Fibroblast of peridontal ligament (primary cell): ENCODE data around the gene TEKT2.

Experiments used
- DNase-seq: peaks from one replicate; pipeline ENCODE4 v3.0.0-alpha.2; 2010; ENCODE audit errors: extremely low read depth

TEKT2 gene

DNA sequence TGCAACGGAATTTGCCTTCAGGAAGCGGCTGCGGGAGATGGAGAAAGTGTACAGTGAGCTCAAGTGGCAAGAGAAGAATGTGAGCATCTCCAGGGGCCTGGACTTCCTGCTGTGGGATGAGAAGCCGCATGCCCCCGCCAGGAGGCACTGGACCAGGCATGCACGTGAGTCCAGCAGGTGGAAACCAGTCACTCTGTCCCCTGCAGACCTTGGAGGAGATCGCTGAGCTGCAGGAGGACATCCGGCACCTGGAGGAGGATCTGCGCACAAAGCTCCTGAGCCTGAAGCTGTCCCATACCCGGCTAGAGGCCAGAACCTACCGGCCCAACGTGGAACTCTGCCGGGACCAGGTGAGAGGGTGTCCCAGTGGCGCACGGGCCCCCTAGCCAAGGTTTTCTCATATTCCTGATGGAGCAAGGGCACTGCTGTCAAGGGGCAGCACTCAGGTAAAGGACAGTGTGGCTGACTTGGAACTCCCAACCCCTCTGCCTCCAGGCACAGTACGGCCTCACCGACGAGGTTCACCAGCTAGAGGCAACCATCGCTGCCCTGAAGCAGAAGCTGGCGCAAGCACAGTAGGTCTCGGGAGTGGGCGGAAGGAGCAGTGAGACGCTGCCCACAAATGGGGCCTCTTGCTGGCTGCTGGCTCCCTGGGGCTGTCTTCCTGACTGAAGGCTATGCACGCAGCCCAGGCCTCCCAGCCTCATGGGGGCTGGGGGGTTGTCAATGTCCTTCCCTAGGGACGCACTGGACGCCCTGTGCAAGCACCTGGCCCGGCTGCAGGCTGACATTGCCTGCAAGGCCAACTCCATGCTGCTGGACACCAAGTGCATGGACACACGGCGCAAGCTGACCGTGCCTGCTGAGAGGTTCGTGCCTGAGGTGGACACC lies 3.6 kb downstream of the TEKT2 start:
- no peak for DNase-seq

DNA sequence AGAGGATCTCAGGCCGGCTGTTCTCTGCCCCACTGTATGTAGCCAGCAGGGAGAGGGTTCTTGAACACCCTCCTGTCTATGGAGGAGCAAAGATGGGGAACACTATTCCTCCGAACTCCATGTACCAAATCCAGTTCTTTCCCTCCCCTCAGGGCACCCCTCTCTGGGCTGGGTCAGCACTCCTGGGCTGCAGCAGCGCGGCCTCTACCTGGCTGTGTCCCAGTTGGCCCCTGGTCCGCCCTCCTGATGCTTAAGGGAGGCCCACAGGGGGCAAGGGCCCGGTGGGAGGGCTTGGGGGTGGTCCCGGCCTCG lies 4.3 kb downstream of the TEKT2 start:
- no peak for DNase-seq

DNA sequence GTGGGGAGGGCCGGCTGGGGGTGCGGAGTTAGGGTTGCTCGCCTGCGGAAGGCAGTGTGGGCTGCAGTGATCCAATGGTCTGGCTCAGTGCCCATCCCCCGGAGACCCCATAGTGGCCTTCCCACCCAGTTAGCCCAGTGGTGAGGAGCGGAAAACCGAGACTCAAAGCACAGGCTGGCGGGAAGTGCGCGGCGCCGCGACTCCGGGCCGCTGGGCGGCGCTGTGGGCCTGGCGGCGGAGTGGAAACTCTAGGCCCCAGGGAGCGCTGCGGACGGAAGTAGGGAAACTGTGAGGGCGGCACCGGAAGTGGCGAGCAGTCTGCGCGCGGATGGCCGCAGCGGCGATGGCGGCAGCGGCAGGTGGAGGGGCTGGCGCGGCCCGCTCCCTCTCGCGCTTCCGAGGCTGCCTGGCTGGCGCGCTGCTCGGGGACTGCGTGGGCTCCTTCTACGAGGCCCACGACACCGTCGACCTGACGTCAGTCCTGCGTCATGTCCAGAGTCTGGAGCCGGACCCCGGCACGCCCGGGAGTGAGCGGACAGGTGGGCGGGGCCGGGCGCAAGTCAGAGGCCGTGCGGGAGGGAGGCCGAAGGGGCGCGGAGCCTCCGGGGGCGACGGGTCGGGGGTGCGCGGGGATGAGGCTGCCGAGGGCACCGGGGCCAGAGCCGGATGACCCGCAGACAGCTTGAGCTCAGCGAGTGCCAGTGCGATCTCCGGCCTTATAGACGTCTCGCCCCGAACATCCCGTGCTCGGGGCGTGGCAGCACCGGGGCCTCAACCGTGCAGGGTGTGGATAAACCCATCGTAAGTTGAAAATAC lies 4.9 kb downstream of the TEKT2 start, which contains the start of gene ADPRS:
TSS of gene ADPRS (plus strand) at position 316 of the 816 bp plus-strand sequence. CDS start at position 329, 13 bp downstream.
- DNase-seq, result peak; percentile 85

GRCh38 chr1:36089393-36090121 lies 5.7 kb downstream of the TEKT2 start:
- peak; percentile 54 for DNase-seq

DNA sequence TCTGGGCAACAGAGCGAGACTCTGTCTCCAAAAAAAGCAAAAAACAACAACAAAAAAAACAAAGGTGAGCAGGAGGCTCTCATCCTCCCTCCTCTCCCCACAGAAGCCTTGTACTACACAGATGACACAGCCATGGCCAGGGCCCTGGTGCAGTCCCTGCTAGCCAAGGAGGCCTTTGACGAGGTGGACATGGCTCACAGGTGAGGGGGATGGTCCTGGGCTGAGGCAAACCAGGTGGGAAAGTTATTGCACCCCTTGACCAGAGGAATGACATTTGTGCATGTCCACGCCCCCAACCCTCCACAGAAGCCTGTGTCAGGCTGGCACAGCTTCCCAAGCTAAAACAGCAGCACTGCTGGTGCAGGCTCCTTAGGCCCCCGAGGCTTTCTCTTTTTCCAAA lies 7.2 kb downstream of the TEKT2 start:
- DNase-seq, result no peak

DNA sequence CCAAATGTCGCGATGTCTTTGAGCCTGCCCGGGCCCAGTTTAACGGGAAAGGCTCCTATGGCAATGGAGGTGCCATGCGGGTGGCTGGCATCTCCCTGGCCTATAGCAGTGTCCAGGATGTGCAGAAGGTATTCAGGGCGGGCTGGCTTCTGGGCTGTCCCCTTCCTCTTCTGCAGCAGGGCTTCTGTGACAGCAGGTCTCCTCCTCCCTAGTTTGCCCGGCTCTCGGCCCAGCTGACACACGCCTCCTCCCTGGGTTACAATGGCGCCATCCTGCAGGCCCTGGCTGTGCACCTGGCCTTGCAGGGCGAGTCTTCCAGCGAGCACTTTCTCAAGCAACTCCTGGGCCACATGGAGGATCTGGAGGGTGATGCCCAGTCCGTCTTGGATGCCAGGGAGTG lies 7.8 kb downstream of the TEKT2 start:
- no peak for DNase-seq

GRCh38 chr1:36092166-36092797 lies 8.4 kb downstream of the TEKT2 start:
- DNase-seq, result no peak

- DNase-seq, result no peak
Observed at GRCh38 chr1:36092798-36093185, 8.9 kb downstream of the TEKT2 start.

GRCh38 chr1:36093226-36093625 lies 9.3 kb downstream of the TEKT2 start:
- DNase-seq, result no peak

DNA sequence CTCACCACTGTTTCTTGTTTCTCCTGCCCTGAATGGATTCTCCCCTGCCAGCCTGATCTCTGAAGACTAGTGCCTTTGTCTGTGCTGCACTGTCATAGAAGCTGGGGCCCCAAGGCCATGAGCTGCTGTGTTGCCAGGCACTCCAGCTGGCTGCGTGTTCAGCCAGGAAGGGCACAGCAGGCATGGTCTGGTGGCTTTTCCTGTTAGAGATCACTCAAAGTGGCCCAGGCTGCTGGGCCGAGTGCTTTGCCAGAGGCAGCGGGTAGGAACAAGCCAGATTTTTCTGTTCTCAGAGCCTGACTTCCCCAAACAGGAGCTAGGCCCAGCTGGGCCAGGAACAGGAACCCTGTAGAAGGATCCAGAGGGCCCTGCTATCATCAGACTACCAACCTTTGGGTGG lies 10.0 kb downstream of the TEKT2 start:
- DNase-seq, result no peak

- peak; percentile 89 for DNase-seq
Observed at GRCh38 chr1:36094621-36095061, 10.7 kb downstream of the TEKT2 start.

- DNase-seq, result no peak
Observed at GRCh38 chr1:36095760-36096405, 12.0 kb downstream of the TEKT2 start.

DNA sequence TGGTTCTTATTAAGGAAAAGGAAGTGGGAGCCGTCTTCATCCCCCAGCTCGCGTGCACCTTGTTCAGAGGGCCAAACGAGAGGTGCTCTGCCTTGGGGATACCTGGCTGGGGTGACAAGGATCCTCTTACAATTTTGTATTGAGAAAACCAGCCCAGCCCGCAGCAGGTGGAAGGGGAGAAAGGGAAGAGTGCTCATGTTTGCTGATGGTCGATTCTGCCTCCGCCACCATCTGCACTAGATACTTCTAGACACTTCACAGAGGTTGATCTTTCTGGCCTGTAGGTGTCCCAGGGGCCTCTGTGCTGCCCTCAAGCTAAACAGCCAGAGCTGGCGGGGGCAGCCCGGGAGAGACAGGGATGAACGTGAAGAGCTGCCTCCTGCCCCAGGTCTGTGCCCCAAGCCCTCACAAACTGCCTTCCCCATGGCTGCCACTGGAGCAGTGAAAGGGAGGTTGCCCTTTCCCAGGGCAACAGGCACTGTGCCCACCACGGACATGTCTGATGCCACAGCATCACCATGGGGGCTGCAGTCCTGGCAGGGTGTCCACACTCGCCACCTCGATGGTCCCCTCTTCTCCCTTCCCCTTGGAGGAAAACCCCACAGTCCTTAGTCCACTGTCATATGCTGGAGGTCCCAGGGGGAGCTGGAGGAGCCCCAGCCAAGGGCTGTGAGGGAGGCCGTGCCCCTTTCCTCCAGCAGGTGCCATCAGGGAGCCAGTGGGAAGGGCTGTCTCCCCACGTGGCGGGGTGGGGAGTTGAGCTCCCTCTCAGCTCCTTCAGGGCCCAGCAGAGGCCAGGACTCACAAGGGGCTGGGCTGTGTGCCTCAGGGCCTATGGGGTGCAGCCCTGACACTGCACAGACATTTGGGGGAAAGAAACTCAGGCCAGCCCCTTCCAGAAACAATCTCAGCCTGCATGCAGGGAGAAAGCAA lies 12.9 kb downstream of the TEKT2 start:
- no peak for DNase-seq

- no peak for DNase-seq
Observed at GRCh38 chr1:36097693-36098585, 14.0 kb downstream of the TEKT2 start.

- no peak for DNase-seq
Observed at GRCh38 chr1:36098650-36099365, 14.9 kb downstream of the TEKT2 start.

GRCh38 chr1:36099681-36100341 lies 15.9 kb downstream of the TEKT2 start:
- DNase-seq, result peak; percentile 71

GRCh38 chr1:36100376-36100775 lies 16.5 kb downstream of the TEKT2 start:
- no peak for DNase-seq

GRCh38 chr1:36101546-36101945 lies 17.7 kb downstream of the TEKT2 start:
- no peak for DNase-seq
